ENCODE measurements around the gene LSM7. TPM values are rescaled to one million over a fixed set of nuclear protein-coding genes. Genes with fewer than 3 reads are reported as not detected.
A peak's percentile ranks its signal among the peaks of the same experiment; 100 is the strongest.

The LSM7 gene
- total and polyA plus RNA-seq, 2 of the 13 experiments (the other 11 are each of a cell fraction or from before 2014, with no cell fraction given): 140 to 205 TPM

DNA sequence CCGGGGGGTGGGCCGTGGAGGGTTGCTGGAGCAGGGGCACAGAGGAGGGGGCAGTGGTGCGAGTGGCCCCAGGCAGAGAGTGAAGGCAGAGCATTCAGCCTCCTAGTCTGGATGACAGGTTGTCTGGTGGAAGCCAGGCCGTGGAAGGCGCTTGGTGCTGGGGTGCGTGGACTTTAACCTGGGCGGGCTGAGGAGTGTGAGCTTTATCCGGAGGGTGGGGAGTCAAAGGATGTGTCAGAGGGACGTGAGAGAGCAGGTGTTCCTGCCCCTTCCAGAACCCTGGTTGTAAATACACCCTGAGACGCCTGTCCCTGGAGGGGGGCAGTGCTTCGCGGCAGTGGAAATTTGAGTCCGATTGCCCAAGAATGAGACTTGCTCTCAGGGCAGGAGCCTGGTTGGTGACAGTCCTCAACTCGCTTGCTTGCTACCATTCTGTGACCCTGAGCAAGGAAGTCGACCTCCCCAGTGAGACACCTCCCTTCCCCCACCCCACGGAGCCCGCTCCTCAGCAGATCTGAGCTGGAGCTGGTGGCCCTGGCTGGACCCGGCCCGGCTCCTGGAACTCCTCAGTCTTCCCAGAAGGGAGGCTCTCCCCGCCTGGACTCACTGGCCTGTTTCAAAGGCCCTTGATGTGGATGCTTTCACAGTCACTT lies 2.4 kb upstream of the LSM7 start (continued):
- TF ChIP-seq, protein P1, sequence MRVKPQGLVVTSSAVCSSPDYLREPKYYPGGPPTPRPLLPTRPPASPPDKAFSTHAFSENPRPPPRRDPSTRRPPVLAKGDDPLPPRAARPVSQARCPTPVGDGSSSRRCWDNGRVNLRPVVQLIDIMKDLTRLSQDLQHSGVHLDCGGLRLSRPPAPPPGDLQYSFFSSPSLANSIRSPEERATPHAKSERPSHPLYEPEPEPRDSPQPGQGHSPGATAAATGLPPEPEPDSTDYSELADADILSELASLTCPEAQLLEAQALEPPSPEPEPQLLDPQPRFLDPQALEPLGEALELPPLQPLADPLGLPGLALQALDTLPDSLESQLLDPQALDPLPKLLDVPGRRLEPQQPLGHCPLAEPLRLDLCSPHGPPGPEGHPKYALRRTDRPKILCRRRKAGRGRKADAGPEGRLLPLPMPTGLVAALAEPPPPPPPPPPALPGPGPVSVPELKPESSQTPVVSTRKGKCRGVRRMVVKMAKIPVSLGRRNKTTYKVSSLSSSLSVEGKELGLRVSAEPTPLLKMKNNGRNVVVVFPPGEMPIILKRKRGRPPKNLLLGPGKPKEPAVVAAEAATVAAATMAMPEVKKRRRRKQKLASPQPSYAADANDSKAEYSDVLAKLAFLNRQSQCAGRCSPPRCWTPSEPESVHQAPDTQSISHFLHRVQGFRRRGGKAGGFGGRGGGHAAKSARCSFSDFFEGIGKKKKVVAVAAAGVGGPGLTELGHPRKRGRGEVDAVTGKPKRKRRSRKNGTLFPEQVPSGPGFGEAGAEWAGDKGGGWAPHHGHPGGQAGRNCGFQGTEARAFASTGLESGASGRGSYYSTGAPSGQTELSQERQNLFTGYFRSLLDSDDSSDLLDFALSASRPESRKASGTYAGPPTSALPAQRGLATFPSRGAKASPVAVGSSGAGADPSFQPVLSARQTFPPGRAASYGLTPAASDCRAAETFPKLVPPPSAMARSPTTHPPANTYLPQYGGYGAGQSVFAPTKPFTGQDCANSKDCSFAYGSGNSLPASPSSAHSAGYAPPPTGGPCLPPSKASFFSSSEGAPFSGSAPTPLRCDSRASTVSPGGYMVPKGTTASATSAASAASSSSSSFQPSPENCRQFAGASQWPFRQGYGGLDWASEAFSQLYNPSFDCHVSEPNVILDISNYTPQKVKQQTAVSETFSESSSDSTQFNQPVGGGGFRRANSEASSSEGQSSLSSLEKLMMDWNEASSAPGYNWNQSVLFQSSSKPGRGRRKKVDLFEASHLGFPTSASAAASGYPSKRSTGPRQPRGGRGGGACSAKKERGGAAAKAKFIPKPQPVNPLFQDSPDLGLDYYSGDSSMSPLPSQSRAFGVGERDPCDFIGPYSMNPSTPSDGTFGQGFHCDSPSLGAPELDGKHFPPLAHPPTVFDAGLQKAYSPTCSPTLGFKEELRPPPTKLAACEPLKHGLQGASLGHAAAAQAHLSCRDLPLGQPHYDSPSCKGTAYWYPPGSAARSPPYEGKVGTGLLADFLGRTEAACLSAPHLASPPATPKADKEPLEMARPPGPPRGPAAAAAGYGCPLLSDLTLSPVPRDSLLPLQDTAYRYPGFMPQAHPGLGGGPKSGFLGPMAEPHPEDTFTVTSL (CRISPR knock-in tag; IDR thresholded peaks at IDR 0.05; ENCODE audit: borderline replicate concordance): 0 out of 2 replicates have a peak, but pooled peaks have one; percentile 37
- TF ChIP-seq ZNF550 (CRISPR knock-in tag; IDR thresholded peaks at IDR 0.05; ENCODE audit: borderline replicate concordance) (no peak), CHD4 (IDR thresholded peaks at IDR 0.05; ENCODE audit: borderline replicate concordance, low read length) (no peak), ZBTB33 (CRISPR knock-in tag; IDR thresholded peaks at IDR 0.05) (no peak), MAZ (IDR thresholded peaks at IDR 0.05; ENCODE audit: borderline replicate concordance, low read depth, low read length) (peak; percentile 47; the same call in 1 of the 2 replicates), MAZ (CRISPR knock-in tag; IDR thresholded peaks at IDR 0.05; ENCODE audit: low read depth) (no peak), ARID4A (CRISPR knock-in tag; IDR thresholded peaks at IDR 0.05; ENCODE audit: borderline replicate concordance) (peak; percentile 77; the same call in 1 of the 2 replicates), MED1 (CRISPR knock-in tag; IDR thresholded peaks at IDR 0.05) (peak; percentile 50), ZNF101 (CRISPR knock-in tag; IDR thresholded peaks at IDR 0.05; ENCODE audit: borderline replicate concordance, low read depth) (no peak), RFXAP (CRISPR knock-in tag; IDR thresholded peaks at IDR 0.05; ENCODE audit: borderline replicate concordance) (no peak), ZNF772 (CRISPR knock-in tag; IDR thresholded peaks at IDR 0.05) (peak; percentile 32; the same call in 1 of the 2 replicates), TGIF2 (CRISPR knock-in tag; IDR thresholded peaks at IDR 0.05) (peak; percentile 51; the same call in 1 of the 2 replicates), GABPB1 (CRISPR knock-in tag; IDR thresholded peaks at IDR 0.05) (peak; percentile 43; the same call in 1 of the 2 replicates), TAF1 (CRISPR knock-in tag; IDR thresholded peaks at IDR 0.05) (no peak), NCOA2 (CRISPR knock-in tag; IDR thresholded peaks at IDR 0.05) (peak; percentile 21; the same call in 1 of the 2 replicates), ZNF850 (CRISPR knock-in tag; conservative IDR thresholded peaks at IDR 0.05) (no peak)

All from HepG2 (cell line).